GM12878 (cell line): Measurements from ENCODE around the gene CACNA1I. TPM values are rescaled to one million over a fixed set of nuclear protein-coding genes. Genes with fewer than 3 reads are reported as not detected.

Source experiments
- ATAC-seq: fragments of 200-7000 bp; cut with Tn5 transposase; 3 replicates; pipeline ENCODE4 v1.9.1; 2020; ENCODE audit warnings: mild to moderate bottlenecking, moderate library complexity
- BruUV-seq: library from RNA; stranded (reverse); fragments of 400-500 nt; replicated peaks from 2 replicates; lab custom pipeline; 2021; lab: Mats Ljungman, UMichigan
- CTCF ChIA-PET: fragments of 300-600 bp; sonication (Branson Sonifier 250); formaldehyde crosslinking; extraction: SDS; loops from one replicate; lab custom pipeline; 2021; ENCODE audit warnings: inconsistent platforms; lab: Yijun Ruan, JAX
- POLR2A ChIA-PET: fragments of 350-600 bp; formaldehyde crosslinking; extraction: SDS; loops from one replicate; lab custom pipeline; 2021; ENCODE audit warnings: inconsistent platforms; lab: Charles Lee
- RAD21 ChIA-PET: fragments of 300-600 bp; sonication (Branson Sonifier 250); formaldehyde crosslinking; loops from one replicate; lab custom pipeline; 2023; ENCODE audit warnings: antibody characterized with exemption; ENCODE audit not compliant: unreplicated experiment; lab: Charles Lee
- SMC1A ChIA-PET: fragments of 300-600 bp; sonication (Branson Sonifier 250); formaldehyde crosslinking; loops from one replicate; lab custom pipeline; 2023; ENCODE audit not compliant: unreplicated experiment, uncharacterized antibody; lab: Charles Lee
- DNase-seq: peaks from one replicate; pipeline ENCODE4 v3.0.0-alpha.2; 2011; ENCODE audit warnings: low read depth, low spot score
- FAIRE-seq: peaks from 3 replicates; lab custom pipeline; 2011; peaks lifted over from hg19 to GRCh38; lab: Jason Lieb, UNC
- H2AFZ ChIP-seq: 2 replicates; pipeline ENCODE4 v1.6.0; 2011; ENCODE audit warnings: low read depth, low read length, control low read depth; ENCODE audit not compliant: control insufficient read depth
- H3K27ac ChIP-seq: 2 replicates; pipeline ENCODE4 v1.5.1; 2011; ENCODE audit warnings: control low read depth; ENCODE audit not compliant: control insufficient read depth, insufficient read depth
- H3K27me3 ChIP-seq, 2 experiments: replicated peaks in 1 of 2; 2 replicates each; pipeline versions ENCODE4 v1.6.0 to v1.6.1; 2011; ENCODE audit warnings: low read length in 1 of 2; ENCODE audit not compliant: control insufficient read depth in 2 of 2, insufficient read depth in 2 of 2
- H3K36me3 ChIP-seq, 2 experiments: 2 replicates each; pipeline ENCODE4 v1.5.1; 2011; ENCODE audit warnings: low read length in 1 of 2; ENCODE audit not compliant: control insufficient read depth in 2 of 2, insufficient read depth in 2 of 2
- H3K4me1 ChIP-seq: 2 replicates; pipeline ENCODE4 v1.6.1; 2011; ENCODE audit warnings: mild to moderate bottlenecking, low read length, moderate library complexity, mixed read lengths; ENCODE audit not compliant: control insufficient read depth, insufficient read depth
- H3K4me2 ChIP-seq: 2 replicates; pipeline ENCODE4 v1.6.0; 2011; ENCODE audit warnings: control low read depth; ENCODE audit not compliant: control insufficient read depth, insufficient read depth
- H3K4me3 ChIP-seq: fragments of 200-600 bp; sonication (generic); 2 replicates; pipeline ENCODE4 v1.5.1; 2016
- H3K79me2 ChIP-seq: 2 replicates; pipeline ENCODE4 v1.6.0; 2011; ENCODE audit warnings: low read length; ENCODE audit not compliant: control insufficient read depth, insufficient read depth
- H3K9ac ChIP-seq: 2 replicates; pipeline ENCODE4 v1.8.0; 2011; ENCODE audit warnings: low read length, control low read depth, mixed read lengths; ENCODE audit not compliant: control insufficient read depth, insufficient read depth
- H3K9me3 ChIP-seq: replicated peaks from 3 replicates; pipeline ENCODE4 v1.5.1; 2011; ENCODE audit warnings: mild to moderate bottlenecking, low read length; ENCODE audit not compliant: control insufficient read depth, insufficient read depth
- H4K20me1 ChIP-seq: 2 replicates; pipeline ENCODE4 v1.6.0; 2011; ENCODE audit not compliant: control insufficient read depth, insufficient read depth
- GABPA ChIP-seq: IDR thresholded peaks from 2 replicates; pipeline ENCODE4 v1.6.1; 2014; ENCODE audit warnings: antibody characterized with exemption, low read depth, mild to moderate bottlenecking, inconsistent platforms
- MXI1 ChIP-seq: fragments of 150-350 bp; IDR thresholded peaks from 2 replicates; pipeline ENCODE4 v1.6.1; 2011; ENCODE audit warnings: low read depth, mild to moderate bottlenecking, inconsistent platforms, low read length, improper control_type of control experiment
- NKRF ChIP-seq: fragments of 450-650 bp; conservative IDR thresholded peaks from 2 replicates; pipeline ENCODE4 v1.6.1; 2017; ENCODE audit warnings: mild to moderate bottlenecking, moderate library complexity
- POLR2A ChIP-seq: IDR thresholded peaks from 2 replicates; pipeline ENCODE4 v1.6.1; 2011; ENCODE audit warnings: low read depth, mild to moderate bottlenecking, low read length
- RCOR1 ChIP-seq: conservative IDR thresholded peaks from 2 replicates; pipeline ENCODE4 v1.6.1; 2012; ENCODE audit warnings: low read depth, low read length, improper control_type of control experiment
- REST ChIP-seq: IDR thresholded peaks from 2 replicates; pipeline ENCODE4 v1.6.1; 2012; ENCODE audit warnings: mild to moderate bottlenecking, low read depth, low read length
- SP1 ChIP-seq: IDR thresholded peaks from one replicate; pipeline ENCODE4 v1.6.1; 2011; ENCODE audit warnings: low read depth, low read length
- TBL1XR1 ChIP-seq: IDR thresholded peaks from 2 replicates; pipeline ENCODE4 v1.6.1; 2012; ENCODE audit warnings: low read depth, low read length, improper control_type of control experiment
- USF2 ChIP-seq: IDR thresholded peaks from 2 replicates; pipeline ENCODE4 v1.6.1; 2011; ENCODE audit warnings: low read depth, low read length, improper control_type of control experiment, borderline replicate concordance
- WGBS: methylation state at CpG from one replicate; pipeline ENCODE4 v1.1.6; 2016; ENCODE audit warnings: low lambda C conversion rate; ENCODE audit not compliant: insufficient replicate concordance, insufficient coverage; ENCODE audit errors: missing lambda C conversion rate; 5-methylcytosine and 5-hydroxymethylcytosine counted together
- in situ Hi-C: fragments of 300-500 bp; cut with MboI; formaldehyde crosslinking; loops from 9 replicates; pipeline ENCODE4 v1.14.3; 2018; ENCODE audit warnings: mixed read lengths
- intact Hi-C: fragments of 100-400 bp; cut with micrococcal nuclease; formaldehyde crosslinking; loops from one replicate; pipeline ENCODE4 v1.14.2; 2022; ENCODE audit not compliant: unreplicated experiment
- polyA plus RNA-seq, 11 experiments: library from polyadenylated mRNA; depleted of rRNA in 4 of 11; unstranded in 6 of 11; stranded (reverse) in 5 of 11; fragments of >200 nt; fragmentation: Nextera tagmentation in 4 of 11; fragmentation: Illumina TruSeq in 1 of 11; extraction: Ambion mirVana in 4 of 11; extraction: Trizol in 1 of 11; gene quantifications; 1 replicate in 1 of 11; 2 replicates in 10 of 11; pipeline versions ENCODE4 v1.2.1 to v1.2.3, GENCODE V29; 2011 to 2016; ENCODE audit warnings: inconsistent platforms in 2 of 11, missing spikeins in 2 of 11, low read depth in 1 of 11
- total RNA-seq, 4 experiments: library from RNA; depleted of rRNA in 3 of 4; stranded (reverse); fragments of >200 nt in 3 of 4; fragmentation: Illumina TruSeq in 1 of 4; extraction: Trizol in 1 of 4; gene quantifications; 2 replicates each; pipeline versions ENCODE4 v1.2.1 to v1.2.3, GENCODE V29; 2013 to 2021

Gene CACNA1I
- total and polyA plus RNA-seq, 10 of the 15 experiments (the other 5 are each of a cell fraction or from before 2014, with no cell fraction given), result 0.01 to 0.03 TPM; not detected in 8

GRCh38 chr22:39699631-39700360 is 129.2 kb downstream of the CACNA1I start:
- intact Hi-C loops, result no loop called here
- ChIA-PET POLR2A (no interaction called here), RAD21 (no interaction called here), CTCF (no interaction called here), SMC1A (no interaction called here)
- Histone ChIP-seq H2AFZ (no peak overlapping the region), H3K4me2 (no peak overlapping the region), H3K27ac (no peak overlapping the region), H3K4me1 (no peaks in the 10 kb centered on the region), H3K9me3 (no peaks in the 10 kb centered on the region), H3K79me2 (no peaks in the 10 kb centered on the region), H3K36me3 (no peaks in the 10 kb centered on the region), H3K27me3 (peaks cover 1 to 10% of the 10 kb centered on the region in 2 experiments; a peak in 3 of 4 replicates), H4K20me1 (no peaks in the 10 kb centered on the region), H3K9ac (no peak overlapping the region), H3K4me3 (no peak overlapping the region)
- ATAC-seq (no peak), DNase-seq (no peak), FAIRE-seq (no peak)
- 47% methylated on average over 19 of the region's 19 CpGs for WGBS
- no TSS peak for BruUV-seq
- no peak for TF ChIP-seq RCOR1
- TF ChIP-seq MXI1, result no peak
- no peak for TF ChIP-seq USF2
- no peak for TF ChIP-seq GABPA
- in situ Hi-C loops, result no loop called here

- RAD21 ChIA-PET, result no interaction called here
- FAIRE-seq (no peak), ATAC-seq (no peak), DNase-seq (no peak)
- Histone ChIP-seq H3K36me3 (no peaks in the 10 kb centered on the region), H4K20me1 (no peaks in the 10 kb centered on the region), H2AFZ (no peak overlapping the region), H3K4me2 (no peak overlapping the region), H3K27me3 (peaks cover 1 to 10% of the 10 kb centered on the region in 2 experiments), H3K9me3 (no peaks in the 10 kb centered on the region), H3K79me2 (no peaks in the 10 kb centered on the region), H3K4me3 (no peak overlapping the region), H3K9ac (no peak overlapping the region), H3K4me1 (no peaks in the 10 kb centered on the region), H3K27ac (no peak overlapping the region)
- no TSS peak for BruUV-seq
- intact Hi-C loops (no loop called here), in situ Hi-C loops (no loop called here)
- POLR2A ChIA-PET, result no interaction called here
- CTCF ChIA-PET, result interaction anchor here (2.7 kb wide), 1 partner anchor 324 kb away, joined by 7 read pairs; no protein-coding TSS in a partner anchor
- 33% methylated on average over 7 of the region's 7 CpGs for WGBS
- SMC1A ChIA-PET, result no interaction called here
- no peak for TF ChIP-seq POLR2A
- no peak for TF ChIP-seq REST
- TF ChIP-seq SP1, result no peak
- no peak for TF ChIP-seq NKRF
- no peak for TF ChIP-seq TBL1XR1
Observed at GRCh38 chr22:39700565-39700964, 130.0 kb downstream of the CACNA1I start.
